ENCODE data around the gene ZEB2. TPM values are rescaled to one million over a fixed set of nuclear protein-coding genes. Genes with fewer than 3 reads are reported as not detected.
"Not testable (repeated sequence)": the region's sequence is repeated elsewhere in the genome, so short reads cannot be mapped to it uniquely, and the experiment has no call there.

ZEB2 gene
- total RNA-seq, 1 experiment from 2014 or later, result 29.4 TPM

- Histone ChIP-seq H3K27ac (ENCODE audit: low read length) (no peak overlapping the region), H3K4me3 (ENCODE audit: low read length) (no peak overlapping the region), H4K20me1 (ENCODE audit: insufficient read depth, low read depth, low read length) (no peaks in the 10 kb centered on the region), H3K36me3 (ENCODE audit: insufficient read depth, low read length) (no peaks in the 10 kb centered on the region), H2AFZ (ENCODE audit: low read length) (no peak overlapping the region), H3K9ac (ENCODE audit: low read length) (no peak overlapping the region), H3K4me2 (ENCODE audit: low read depth, low read length, poor library complexity, severe bottlenecking) (no peak overlapping the region), H3K79me2 (ENCODE audit: low read length) (no peaks in the 10 kb centered on the region), H3K27me3 (ENCODE audit: low read length) (no peaks in the 10 kb centered on the region), H3K9me2 (replicated peaks; ENCODE audit: insufficient read depth, low read length) (no peaks in the 10 kb centered on the region), H3K4me1 (ENCODE audit: low read length) (no peaks in the 10 kb centered on the region), H3K9me3 (ENCODE audit: low read length) (no peaks in the 10 kb centered on the region)
- no peak for DNase-seq
These were observed 154.8 kb downstream of the ZEB2 start for GRCh38 chr2:144364944-144365738.

- H3K9me3 ChIP-seq (ENCODE audit: low read length), result not testable (repeated sequence)
These were observed 155.7 kb downstream of the ZEB2 start for GRCh38 chr2:144364247-144364646.

GRCh38 chr2:144362401-144362800, 157.5 kb downstream of the ZEB2 start:
- no peaks in the 10 kb centered on the region for H3K36me3 ChIP-seq (ENCODE audit: insufficient read depth, low read length)
- DNase-seq, result no peak
- no peak overlapping the region for H3K4me3 ChIP-seq (ENCODE audit: low read length)
- no peak overlapping the region for H3K9ac ChIP-seq (ENCODE audit: low read length)
- H3K79me2 ChIP-seq (ENCODE audit: low read length), result no peaks in the 10 kb centered on the region
- H3K4me1 ChIP-seq (ENCODE audit: low read length), result peaks cover 20% of the 10 kb centered on the region
- no peaks in the 10 kb centered on the region for H3K9me3 ChIP-seq (ENCODE audit: low read length)
- no peaks in the 10 kb centered on the region for H4K20me1 ChIP-seq (ENCODE audit: insufficient read depth, low read depth, low read length)
- H3K4me2 ChIP-seq (ENCODE audit: low read depth, low read length, poor library complexity, severe bottlenecking), result no peak overlapping the region
- H3K9me2 ChIP-seq (replicated peaks; ENCODE audit: insufficient read depth, low read length), result no peaks in the 10 kb centered on the region
- H3K27ac ChIP-seq (ENCODE audit: low read length), result no peak overlapping the region
- no peak overlapping the region for H2AFZ ChIP-seq (ENCODE audit: low read length)
- H3K27me3 ChIP-seq (ENCODE audit: low read length), result no peaks in the 10 kb centered on the region

More at GRCh38 chr2:144364247-144364646, 155.7 kb downstream of the ZEB2 start:
- not testable (repeated sequence) for DNase-seq; H3K4me1 ChIP-seq (ENCODE audit: low read length); H3K4me3 ChIP-seq (ENCODE audit: low read length); H4K20me1 ChIP-seq (ENCODE audit: insufficient read depth, low read depth, low read length); H3K27ac ChIP-seq (ENCODE audit: low read length); H3K9ac ChIP-seq (ENCODE audit: low read length); H3K9me2 ChIP-seq (replicated peaks; ENCODE audit: insufficient read depth, low read length); H2AFZ ChIP-seq (ENCODE audit: low read length); H3K36me3 ChIP-seq (ENCODE audit: insufficient read depth, low read length); H3K4me2 ChIP-seq (ENCODE audit: low read depth, low read length, poor library complexity, severe bottlenecking); H3K79me2 ChIP-seq (ENCODE audit: low read length); H3K27me3 ChIP-seq (ENCODE audit: low read length)

GRCh38 chr2:144361742-144362141, 158.2 kb downstream of the ZEB2 start:
- Histone ChIP-seq H3K4me2 (ENCODE audit: low read depth, low read length, poor library complexity, severe bottlenecking) (no peak overlapping the region), H3K9me3 (ENCODE audit: low read length) (no peaks in the 10 kb centered on the region), H3K27ac (ENCODE audit: low read length) (no peak overlapping the region), H3K4me3 (ENCODE audit: low read length) (no peak overlapping the region), H3K9me2 (replicated peaks; ENCODE audit: insufficient read depth, low read length) (no peaks in the 10 kb centered on the region), H2AFZ (ENCODE audit: low read length) (no peak overlapping the region), H3K36me3 (ENCODE audit: insufficient read depth, low read length) (no peaks in the 10 kb centered on the region), H3K79me2 (ENCODE audit: low read length) (no peaks in the 10 kb centered on the region), H3K27me3 (ENCODE audit: low read length) (no peaks in the 10 kb centered on the region), H4K20me1 (ENCODE audit: insufficient read depth, low read depth, low read length) (no peaks in the 10 kb centered on the region), H3K4me1 (ENCODE audit: low read length) (peaks cover 22% of the 10 kb centered on the region), H3K9ac (ENCODE audit: low read length) (no peak overlapping the region)
- DNase-seq, result no peak

GRCh38 chr2:144359684-144360083, 160.2 kb downstream of the ZEB2 start:
- H2AFZ ChIP-seq (ENCODE audit: low read length), result 0 out of 2 replicates have a peak overlapping the region, but pooled peaks have one; percentile 47
- H3K27me3 ChIP-seq (ENCODE audit: low read length), result no peaks in the 10 kb centered on the region
- no peaks in the 10 kb centered on the region for H3K36me3 ChIP-seq (ENCODE audit: insufficient read depth, low read length)
- no peaks in the 10 kb centered on the region for H3K9me2 ChIP-seq (replicated peaks; ENCODE audit: insufficient read depth, low read length)
- peaks cover 27% of the 10 kb centered on the region for H3K4me1 ChIP-seq (ENCODE audit: low read length)
- H3K79me2 ChIP-seq (ENCODE audit: low read length), result no peaks in the 10 kb centered on the region
- no peak for DNase-seq
- H3K4me2 ChIP-seq (ENCODE audit: low read depth, low read length, poor library complexity, severe bottlenecking), result peak overlapping the region; percentile 49
- no peaks in the 10 kb centered on the region for H3K9me3 ChIP-seq (ENCODE audit: low read length)
- H3K4me3 ChIP-seq (ENCODE audit: low read length), result no peak overlapping the region
- H3K9ac ChIP-seq (ENCODE audit: low read length), result no peak overlapping the region
- H4K20me1 ChIP-seq (ENCODE audit: insufficient read depth, low read depth, low read length), result no peaks in the 10 kb centered on the region
- H3K27ac ChIP-seq (ENCODE audit: low read length), result no peak overlapping the region

GRCh38 chr2:144358979-144359541, 160.9 kb downstream of the ZEB2 start:
- Histone ChIP-seq H3K9me3 (ENCODE audit: low read length) (no peaks in the 10 kb centered on the region), H3K4me2 (ENCODE audit: low read depth, low read length, poor library complexity, severe bottlenecking) (peak overlapping the region; percentile 49)

GRCh38 chr2:144358374-144358964, 161.4 kb downstream of the ZEB2 start:
- Histone ChIP-seq H3K9me3 (ENCODE audit: low read length) (no peaks in the 10 kb centered on the region), H3K9ac (ENCODE audit: low read length) (no peak overlapping the region), H4K20me1 (ENCODE audit: insufficient read depth, low read depth, low read length) (no peaks in the 10 kb centered on the region), H3K27me3 (ENCODE audit: low read length) (no peaks in the 10 kb centered on the region), H3K4me3 (ENCODE audit: low read length) (0 out of 2 replicates have a peak overlapping the region, but pooled peaks have one; percentile 8), H2AFZ (ENCODE audit: low read length) (peak overlapping the region; percentile 47), H3K4me1 (ENCODE audit: low read length) (peaks cover 27% of the 10 kb centered on the region), H3K27ac (ENCODE audit: low read length) (no peak overlapping the region), H3K9me2 (replicated peaks; ENCODE audit: insufficient read depth, low read length) (no peaks in the 10 kb centered on the region), H3K36me3 (ENCODE audit: insufficient read depth, low read length) (no peaks in the 10 kb centered on the region), H3K4me2 (ENCODE audit: low read depth, low read length, poor library complexity, severe bottlenecking) (peak overlapping the region; percentile 49), H3K79me2 (ENCODE audit: low read length) (no peaks in the 10 kb centered on the region)
- no peak for DNase-seq

More at GRCh38 chr2:144358979-144359541, 160.9 kb downstream of the ZEB2 start:
- no peak for DNase-seq
- Histone ChIP-seq H3K36me3 (ENCODE audit: insufficient read depth, low read length) (no peaks in the 10 kb centered on the region), H2AFZ (ENCODE audit: low read length) (peak overlapping the region; percentile 47), H3K4me3 (ENCODE audit: low read length) (0 out of 2 replicates have a peak overlapping the region, but pooled peaks have one; percentile 8), H3K27me3 (ENCODE audit: low read length) (no peaks in the 10 kb centered on the region), H3K9me2 (replicated peaks; ENCODE audit: insufficient read depth, low read length) (no peaks in the 10 kb centered on the region), H4K20me1 (ENCODE audit: insufficient read depth, low read depth, low read length) (no peaks in the 10 kb centered on the region), H3K9ac (ENCODE audit: low read length) (peak overlapping the region; percentile 14; the same call in 1 of the 2 replicates), H3K27ac (ENCODE audit: low read length) (no peak overlapping the region), H3K4me1 (ENCODE audit: low read length) (peaks cover 27% of the 10 kb centered on the region), H3K79me2 (ENCODE audit: low read length) (no peaks in the 10 kb centered on the region)

Measured in Karpas-422 (cell line).